OCI-LY1 (cell line): ENCODE data around the gene AFAP1L2.

ENCODE experiments used
- CTCF ChIP-seq: fragments of 200-600 bp; sonication (generic), shearing (Covaris generic); IDR thresholded peaks from 2 replicates; pipeline ENCODE4 v1.5.1; 2017; ENCODE audit warnings: mild to moderate bottlenecking, antibody characterized with exemption, low read length, moderate library complexity, mixed read lengths
- EZH2 ChIP-seq: fragments of 200-600 bp; sonication (generic), shearing (Covaris generic); IDR thresholded peaks from 2 replicates; pipeline ENCODE4 v1.8.0; 2017; ENCODE audit warnings: borderline replicate concordance, mixed run types, mild to moderate bottlenecking, antibody characterized with exemption, low read length, moderate library complexity, mixed read lengths

DNA sequence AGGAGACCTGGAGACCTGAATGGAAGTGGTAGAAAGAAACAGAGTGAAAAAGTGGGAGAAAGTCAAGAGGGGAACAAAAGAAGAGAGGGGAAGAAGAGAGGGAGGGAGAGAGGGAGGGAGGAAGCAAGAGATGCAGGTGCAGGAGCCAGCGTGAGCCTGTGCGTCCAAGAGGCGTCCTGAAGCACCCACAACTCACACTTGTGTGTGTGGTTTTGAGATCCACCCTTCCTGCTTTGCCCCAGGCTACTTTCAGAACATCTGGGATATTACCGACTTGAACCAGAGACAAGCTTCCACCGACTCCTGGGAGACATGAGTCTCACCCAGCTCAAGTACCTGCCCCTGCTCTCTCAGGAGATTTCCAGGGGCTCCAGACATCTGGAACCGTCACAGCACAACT, 9.8 kb downstream of the AFAP1L2 start:
- no peak for TF ChIP-seq CTCF
- TF ChIP-seq EZH2, result no peak
